Mesothelial cell of epicardium (in vitro differentiated cells): ENCODE data around the gene HDAC4. TPM values are rescaled to one million over a fixed set of nuclear protein-coding genes. Genes with fewer than 3 reads are reported as not detected.

Experiments used
- DNase-seq, 2 experiments: peaks; one replicate each; pipeline ENCODE4 v3.0.0; 2021; ENCODE audit warnings: low spot score in 2 of 2; ENCODE audit not compliant: unreplicated experiment in 2 of 2
- H3K27ac Mint-ChIP-seq: 2 replicates; pipeline ENCODE4 v1.8.0; 2021; ENCODE audit warnings: mixed read lengths
- H3K27me3 Mint-ChIP-seq: 2 replicates; pipeline ENCODE4 v1.8.0; 2021; ENCODE audit warnings: low read depth, mixed read lengths
- H3K36me3 Mint-ChIP-seq: 2 replicates; pipeline ENCODE4 v1.8.0; 2021; ENCODE audit warnings: mixed read lengths
- H3K4me1 Mint-ChIP-seq: 2 replicates; pipeline ENCODE4 v1.8.0; 2021; ENCODE audit warnings: mixed read lengths
- H3K4me3 Mint-ChIP-seq: 2 replicates; pipeline ENCODE4 v1.8.0; 2021; ENCODE audit warnings: mild to moderate bottlenecking, moderate library complexity, mixed read lengths
- H3K9me3 Mint-ChIP-seq: 2 replicates; pipeline ENCODE4 v1.8.0; 2021; ENCODE audit warnings: mixed read lengths
- CTCF ChIP-seq: fragments of 200-600 bp; sonication (generic); IDR thresholded peaks from one replicate; pipeline ENCODE4 v1.5.0; 2021; ENCODE audit warnings: antibody characterized with exemption; ENCODE audit not compliant: unreplicated experiment
- total RNA-seq: library from RNA; stranded (reverse); gene quantifications from 3 replicates; pipeline ENCODE4 v1.2.1, GENCODE V29; 2021

Gene HDAC4
- total RNA-seq, 1 donor from 2014 or later, result 59.2 TPM

DNA sequence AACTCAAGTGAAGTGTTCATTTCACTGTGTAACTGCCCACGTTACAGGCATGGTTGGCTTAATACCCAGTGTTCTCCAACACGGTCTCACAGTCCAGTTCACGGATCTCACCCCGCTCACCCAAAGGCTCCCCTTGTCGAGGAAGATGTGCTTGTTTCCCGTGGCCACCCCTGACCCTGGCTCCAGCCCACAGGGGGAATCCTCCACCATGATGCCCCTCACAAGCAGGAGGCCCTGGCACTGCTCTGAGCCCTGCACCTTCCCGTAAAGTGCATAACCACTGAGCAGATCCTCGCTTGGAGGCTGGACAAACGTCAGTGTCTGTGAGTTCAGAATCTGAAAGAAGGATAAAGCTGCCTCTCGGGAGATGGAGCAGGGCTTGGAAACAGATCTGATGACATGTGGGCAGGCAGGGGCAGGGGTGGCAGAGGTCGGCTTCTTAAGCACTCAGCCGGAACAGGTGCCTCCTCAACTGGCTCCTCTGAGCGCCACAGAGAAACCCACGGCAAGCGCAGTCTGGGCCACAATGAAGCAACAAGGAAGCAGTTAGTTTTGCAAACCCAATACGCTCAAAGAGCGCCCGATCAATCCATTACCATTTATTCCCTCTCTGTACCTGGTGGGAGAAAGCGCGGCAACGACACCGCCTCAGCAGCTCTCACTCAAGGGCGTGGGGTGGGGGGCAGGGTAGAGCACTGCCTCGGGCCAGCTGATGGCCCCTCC, 17.6 kb downstream of the HDAC4 start:
- Mint-ChIP-seq H3K27me3 (no peaks in the 10 kb centered on the region), H3K9me3 (no peaks in the 10 kb centered on the region), H3K27ac (no peak overlapping the region), H3K4me3 (no peak overlapping the region), H3K36me3 (peaks cover 12% of the 10 kb centered on the region), H3K4me1 (peaks cover 4% of the 10 kb centered on the region)
- no peak for TF ChIP-seq CTCF
- DNase-seq, result no peak

GRCh38 chr2:239382384-239382880, 18.4 kb downstream of the HDAC4 start:
- no peak overlapping the region for H3K27ac Mint-ChIP-seq
- no peak for DNase-seq
- peaks cover 12% of the 10 kb centered on the region for H3K36me3 Mint-ChIP-seq
- no peaks in the 10 kb centered on the region for H3K27me3 Mint-ChIP-seq
- no peaks in the 10 kb centered on the region for H3K9me3 Mint-ChIP-seq
- TF ChIP-seq CTCF, result no peak
- H3K4me3 Mint-ChIP-seq, result no peak overlapping the region
- H3K4me1 Mint-ChIP-seq, result peaks cover 4% of the 10 kb centered on the region

- H3K4me1 Mint-ChIP-seq, result peaks cover 4% of the 10 kb centered on the region
- no peaks in the 10 kb centered on the region for H3K27me3 Mint-ChIP-seq
- no peak overlapping the region for H3K27ac Mint-ChIP-seq
Measured at GRCh38 chr2:239381709-239382134, 19.1 kb downstream of the HDAC4 start.

DNA sequence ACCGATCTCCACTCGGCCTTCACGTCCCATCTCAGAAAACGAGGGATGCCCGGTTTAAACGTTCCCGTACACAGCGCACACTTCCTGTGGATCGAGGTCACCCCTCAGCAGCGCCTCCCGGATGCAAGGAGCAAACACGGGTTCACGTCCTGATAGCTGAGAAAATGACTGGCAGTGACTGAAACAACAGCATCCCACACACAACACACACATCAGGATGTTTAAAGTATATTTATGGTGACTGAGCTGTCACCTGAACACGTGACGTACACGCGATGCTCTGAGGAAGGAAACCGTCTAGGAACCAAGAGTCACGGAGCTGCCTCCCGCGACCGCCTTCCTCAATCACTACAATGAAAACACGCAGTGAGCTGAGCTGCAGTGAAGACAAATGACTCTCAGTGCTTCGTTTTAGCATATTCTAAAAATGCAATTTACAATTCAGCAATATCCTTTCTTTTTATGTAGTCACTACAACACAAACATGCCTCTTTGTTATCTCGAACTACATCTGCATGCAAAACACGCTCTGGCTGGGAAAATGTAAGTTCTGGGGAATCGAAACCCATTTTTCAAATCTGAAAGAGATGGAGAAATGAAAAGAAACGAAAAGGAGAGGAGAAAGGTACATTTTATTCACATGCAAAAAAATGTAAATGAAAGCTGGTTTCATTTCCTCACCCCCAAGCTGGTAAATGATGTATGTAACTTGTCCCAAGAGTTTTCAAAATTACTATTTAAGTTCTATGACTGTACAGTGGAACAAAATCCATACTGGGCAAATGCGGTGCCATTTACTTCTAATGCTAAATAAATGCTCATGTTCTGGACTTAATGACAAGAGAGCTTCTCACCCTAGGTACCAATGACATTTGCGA, 19.8 kb downstream of the HDAC4 start:
- H3K4me3 Mint-ChIP-seq, result no peak overlapping the region
- H3K36me3 Mint-ChIP-seq, result peaks cover 10% of the 10 kb centered on the region
- no peaks in the 10 kb centered on the region for H3K9me3 Mint-ChIP-seq
- peak overlapping the region; percentile 32 for H3K27ac Mint-ChIP-seq
- H3K27me3 Mint-ChIP-seq, result no peaks in the 10 kb centered on the region
- DNase-seq, result no peak
- TF ChIP-seq CTCF, result no peak
- H3K4me1 Mint-ChIP-seq, result peaks cover 4% of the 10 kb centered on the region

More at GRCh38 chr2:239381709-239382134, 19.1 kb downstream of the HDAC4 start:
- no peak for TF ChIP-seq CTCF
- no peak for DNase-seq
- Mint-ChIP-seq H3K36me3 (peaks cover 12% of the 10 kb centered on the region), H3K4me3 (no peak overlapping the region), H3K9me3 (no peaks in the 10 kb centered on the region)

DNA sequence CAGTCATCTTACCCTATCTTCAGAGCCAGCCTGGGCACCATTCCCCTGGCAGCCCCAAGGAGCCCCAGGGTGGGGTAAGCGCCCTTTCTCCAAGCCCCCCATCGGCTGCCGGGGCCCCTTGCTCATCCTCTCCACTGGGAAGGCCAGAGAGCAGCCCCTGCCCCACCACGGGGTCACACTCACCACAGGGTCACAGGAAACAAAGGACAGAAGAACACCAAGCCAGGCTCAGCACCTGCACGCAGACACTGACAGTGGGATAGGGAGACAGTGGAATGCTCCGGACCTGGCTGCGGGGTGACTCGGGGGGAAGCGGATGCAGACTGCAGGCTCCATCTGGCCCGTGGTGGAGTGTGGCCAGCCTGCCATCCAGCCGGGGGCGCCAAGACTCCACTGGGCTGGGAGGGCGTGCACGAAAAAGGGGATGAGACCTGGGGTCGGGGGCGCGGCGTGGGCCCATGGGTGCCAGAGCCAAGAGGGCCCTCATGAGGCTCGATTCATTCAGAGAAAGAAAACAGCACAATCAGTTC, 21.1 kb downstream of the HDAC4 start:
- H3K27me3 Mint-ChIP-seq, result no peaks in the 10 kb centered on the region
- TF ChIP-seq CTCF, result no peak
- H3K36me3 Mint-ChIP-seq, result peaks cover 6% of the 10 kb centered on the region
- DNase-seq, result no peak
- H3K9me3 Mint-ChIP-seq, result no peaks in the 10 kb centered on the region
- no peak overlapping the region for H3K4me3 Mint-ChIP-seq
- H3K4me1 Mint-ChIP-seq, result peaks cover 4% of the 10 kb centered on the region
- no peak overlapping the region for H3K27ac Mint-ChIP-seq
